OCI-LY7 (cell line): Measurements from ENCODE around the gene CA10. TPM values are rescaled to one million over a fixed set of nuclear protein-coding genes. Genes with fewer than 3 reads are reported as not detected.

ENCODE experiments used
- BruUV-seq: library from RNA; stranded (reverse); fragments of 400-500 nt; replicated peaks from 2 replicates; lab custom pipeline; 2021; lab: Mats Ljungman, UMichigan
- CTCF ChIA-PET: fragments of 300-600 bp; sonication (Branson Sonifier 250); formaldehyde crosslinking; loops from one replicate; lab custom pipeline; 2022; ENCODE audit warnings: antibody characterized with exemption; ENCODE audit not compliant: unreplicated experiment; lab: Charles Lee
- POLR2A ChIA-PET: fragments of 300-600 bp; sonication (Branson Sonifier 250); formaldehyde crosslinking; loops from one replicate; lab custom pipeline; 2022; ENCODE audit warnings: antibody characterized with exemption; lab: Charles Lee
- DNase-seq: peaks from one replicate; pipeline ENCODE4 v3.0.0-alpha.2; 2015; ENCODE audit warnings: low spot score
- H2AFZ ChIP-seq: fragments of 200-600 bp; sonication (generic), shearing (Covaris generic); 2 replicates; pipeline ENCODE4 v1.6.1; 2014; ENCODE audit warnings: mild to moderate bottlenecking, antibody characterized with exemption, low read length, moderate library complexity
- H3K27ac ChIP-seq: fragments of 200-600 bp; sonication (generic); 2 replicates; pipeline ENCODE4 v1.5.1; 2014; ENCODE audit warnings: mixed run types, low read depth, mild to moderate bottlenecking, moderate library complexity, low read length, inconsistent platforms; ENCODE audit not compliant: poor library complexity, severe bottlenecking
- H3K36me3 ChIP-seq: fragments of 200-600 bp; sonication (generic); 2 replicates; pipeline ENCODE4 v1.6.1; 2014; ENCODE audit warnings: mild to moderate bottlenecking, antibody characterized with exemption, low read length, moderate library complexity, mixed read lengths; ENCODE audit not compliant: insufficient read depth
- H3K4me1 ChIP-seq: fragments of 200-600 bp; sonication (generic); 2 replicates; pipeline ENCODE4 v1.5.1; 2014; ENCODE audit warnings: mild to moderate bottlenecking, low read length; ENCODE audit not compliant: insufficient read depth, poor library complexity, severe bottlenecking
- H3K4me2 ChIP-seq: fragments of 200-600 bp; sonication (generic); 2 replicates; pipeline ENCODE4 v1.6.1; 2014; ENCODE audit warnings: mild to moderate bottlenecking, low read length
- H3K4me3 ChIP-seq: fragments of 200-600 bp; sonication (generic); 2 replicates; pipeline ENCODE4 v1.5.1; 2014; ENCODE audit warnings: mild to moderate bottlenecking, low read depth, low read length; ENCODE audit not compliant: poor library complexity, severe bottlenecking
- H3K79me2 ChIP-seq: fragments of 200-600 bp; sonication (generic); 2 replicates; pipeline ENCODE4 v1.6.1; 2016; ENCODE audit warnings: low read depth, mild to moderate bottlenecking, low read length, moderate library complexity, mixed read lengths; ENCODE audit not compliant: insufficient read depth
- H3K9me2 ChIP-seq: fragments of 200-600 bp; sonication (generic); 2 replicates; pipeline ENCODE4 v1.6.1; 2016; ENCODE audit warnings: mild to moderate bottlenecking, low read length, mixed read lengths; ENCODE audit not compliant: insufficient read depth
- H3K9me3 ChIP-seq: fragments of 200-600 bp; sonication (generic); 2 replicates; pipeline ENCODE4 v1.6.1; 2014; ENCODE audit warnings: mild to moderate bottlenecking, mixed run types, low read length, mixed read lengths
- H4K20me1 ChIP-seq: fragments of 200-600 bp; sonication (generic); 2 replicates; pipeline ENCODE4 v1.6.1; 2014; ENCODE audit warnings: mild to moderate bottlenecking, antibody characterized with exemption, low read length, moderate library complexity, mixed read lengths; ENCODE audit not compliant: insufficient read depth
- CTCF ChIP-seq: fragments of 200-600 bp; sonication (generic); conservative IDR thresholded peaks from 2 replicates; pipeline ENCODE4 v1.5.1; 2014; ENCODE audit warnings: mild to moderate bottlenecking, antibody characterized with exemption, low read length, moderate library complexity, mixed read lengths
- EZH2phosphoT487 ChIP-seq: fragments of 200-600 bp; sonication (generic); IDR thresholded peaks from 2 replicates; pipeline ENCODE4 v1.6.1; 2018; ENCODE audit warnings: low read depth, borderline replicate concordance, mild to moderate bottlenecking, mixed run types, antibody characterized with exemption, low read length, moderate library complexity, mixed read lengths
- intact Hi-C: fragments of 100-400 bp; cut with micrococcal nuclease; formaldehyde crosslinking; loops from one replicate; pipeline ENCODE4 v1.10.0; 2022; ENCODE audit not compliant: unreplicated experiment
- total RNA-seq, 2 experiments: library from RNA; depleted of rRNA in 1 of 2; stranded (reverse); fragments of >200 nt in 1 of 2; shearing (Covaris generic) in 1 of 2; gene quantifications; 2 replicates each; pipeline ENCODE4 v1.2.3, GENCODE V29; 2014 to 2022

CA10 gene
- total RNA-seq, 2 experiments from 2014 or later = not detected

GRCh38 chr17:51670899-51671298, 487.6 kb downstream of the CA10 start:
- Histone ChIP-seq H2AFZ (no peak overlapping the region), H3K4me2 (no peak overlapping the region), H3K9me3 (no peaks in the 10 kb centered on the region), H4K20me1 (no peaks in the 10 kb centered on the region), H3K9me2 (no peaks in the 10 kb centered on the region), H3K4me1 (no peaks in the 10 kb centered on the region), H3K79me2 (no peaks in the 10 kb centered on the region), H3K27ac (no peak overlapping the region), H3K36me3 (no peaks in the 10 kb centered on the region), H3K4me3 (no peak overlapping the region)
- ChIA-PET CTCF (no interaction called here), POLR2A (interaction anchor here (0.6 kb wide), 1 partner anchor 22 kb away, joined by 5 read pairs; no protein-coding TSS in a partner anchor)
- TF ChIP-seq EZH2phosphoT487 = no peak
- TF ChIP-seq CTCF = no peak
- no peak for DNase-seq
- intact Hi-C loops = no loop called here
- BruUV-seq = no TSS peak

- H3K36me3 ChIP-seq = no peaks in the 10 kb centered on the region
- H3K4me1 ChIP-seq = no peaks in the 10 kb centered on the region
- no peaks in the 10 kb centered on the region for H3K9me3 ChIP-seq
- intact Hi-C loops = no loop called here
- TF ChIP-seq EZH2phosphoT487 = no peak
- no peak for TF ChIP-seq CTCF
- H2AFZ ChIP-seq = no peak overlapping the region
- H3K4me3 ChIP-seq = no peak overlapping the region
- no peak for DNase-seq
- ChIA-PET POLR2A (no interaction called here), CTCF (no interaction called here)
- H3K9me2 ChIP-seq = no peaks in the 10 kb centered on the region
- no peaks in the 10 kb centered on the region for H3K79me2 ChIP-seq
- H3K27ac ChIP-seq = no peak overlapping the region
- H3K4me2 ChIP-seq = no peak overlapping the region
- H4K20me1 ChIP-seq = no peaks in the 10 kb centered on the region
- no TSS peak for BruUV-seq
Observed at GRCh38 chr17:51668963-51669246, 489.6 kb downstream of the CA10 start.

- Histone ChIP-seq H3K36me3 (no peaks in the 10 kb centered on the region), H3K27ac (no peak overlapping the region), H3K9me3 (no peaks in the 10 kb centered on the region), H3K4me1 (no peaks in the 10 kb centered on the region), H3K9me2 (no peaks in the 10 kb centered on the region), H4K20me1 (no peaks in the 10 kb centered on the region), H3K79me2 (no peaks in the 10 kb centered on the region), H2AFZ (no peak overlapping the region), H3K4me2 (no peak overlapping the region), H3K4me3 (no peak overlapping the region)
- CTCF ChIA-PET = no interaction called here
- POLR2A ChIA-PET = no interaction called here
- DNase-seq = no peak
- TF ChIP-seq EZH2phosphoT487 = no peak
- no peak for TF ChIP-seq CTCF
- no TSS peak for BruUV-seq
- intact Hi-C loops = no loop called here
Observed at GRCh38 chr17:51668155-51668962, 490.2 kb downstream of the CA10 start.
